IMR-90 (cell line): ENCODE data around the gene KNCN. TPM values are rescaled to one million over a fixed set of nuclear protein-coding genes. Genes with fewer than 3 reads are reported as not detected.

ENCODE experiments used
- ATAC-seq: fragments of 200-7000 bp; cut with Tn5 transposase; 2 replicates; pipeline ENCODE4 v1.9.1; 2020; ENCODE audit warnings: low read depth, mild to moderate bottlenecking, moderate library complexity
- BruUV-seq: library from RNA; stranded (reverse); fragments of 400-500 nt; replicated peaks from 2 replicates; lab custom pipeline; 2021; lab: Mats Ljungman, UMichigan
- CTCF ChIA-PET: fragments of 300-600 bp; formaldehyde crosslinking; extraction: SDS; loops from one replicate; lab custom pipeline; 2021; ENCODE audit warnings: antibody characterized with exemption; lab: Yijun Ruan, JAX
- POLR2A ChIA-PET: fragments of 300-600 bp; sonication (Branson Sonifier 250); formaldehyde crosslinking; loops from one replicate; lab custom pipeline; 2022; ENCODE audit warnings: antibody characterized with exemption; ENCODE audit not compliant: unreplicated experiment; lab: Charles Lee
- DNase-seq: peaks from one replicate; pipeline ENCODE4 v3.0.0; 2013
- H2AFZ ChIP-seq: replicated peaks from 2 replicates; pipeline ENCODE3; 2013; ENCODE audit warnings: low read length, mild to moderate bottlenecking; ENCODE audit not compliant: poor library complexity
- H2AK5ac ChIP-seq: 2 replicates; pipeline ENCODE4 v1.6.1; 2013; ENCODE audit warnings: low read depth, low read length, inconsistent platforms
- H2AK9ac ChIP-seq: replicated peaks from 2 replicates; pipeline ENCODE3; 2013; ENCODE audit warnings: mild to moderate bottlenecking, low read depth, low read length, moderate library complexity; ENCODE audit not compliant: poor library complexity
- H2BK120ac ChIP-seq: 2 replicates; pipeline ENCODE4 v1.6.1; 2013; ENCODE audit warnings: low read depth, low read length, inconsistent platforms
- H2BK15ac ChIP-seq: 3 replicates; pipeline ENCODE4 v1.6.1; 2013; ENCODE audit warnings: low read depth, low read length, inconsistent platforms
- H2BK20ac ChIP-seq: 2 replicates; pipeline ENCODE4 v1.6.1; 2013; ENCODE audit warnings: low read depth, mild to moderate bottlenecking, inconsistent platforms, low read length, moderate library complexity
- H2BK5ac ChIP-seq: 2 replicates; pipeline ENCODE4 v1.6.1; 2013; ENCODE audit warnings: mild to moderate bottlenecking, low read depth, low read length, inconsistent platforms; ENCODE audit not compliant: poor library complexity, severe bottlenecking
- H3K14ac ChIP-seq: replicated peaks from 2 replicates; pipeline ENCODE4 v1.6.1; 2013; ENCODE audit warnings: low read depth, low read length, inconsistent platforms
- H3K18ac ChIP-seq: 2 replicates; pipeline ENCODE4 v1.6.1; 2013; ENCODE audit warnings: low read depth, low read length, control low read depth
- H3K23ac ChIP-seq: 2 replicates; pipeline ENCODE4 v1.6.1; 2013; ENCODE audit warnings: low read depth, low read length, inconsistent platforms
- H3K27ac ChIP-seq: 2 replicates; pipeline ENCODE4 v1.5.1; 2013; ENCODE audit warnings: mild to moderate bottlenecking, control low read depth, low read length; ENCODE audit not compliant: insufficient read depth
- H3K27me3 ChIP-seq: 2 replicates; pipeline ENCODE4 v1.6.1; 2013; ENCODE audit warnings: low read length; ENCODE audit not compliant: control insufficient read depth, insufficient read depth
- H3K36me3 ChIP-seq: 2 replicates; pipeline ENCODE4 v1.6.1; 2013; ENCODE audit warnings: low read length, mixed read lengths; ENCODE audit not compliant: control insufficient read depth, insufficient read depth
- H3K4ac ChIP-seq: 2 replicates; pipeline ENCODE4 v1.6.1; 2013; ENCODE audit warnings: low read depth, low read length, inconsistent platforms
- H3K4me1 ChIP-seq: 2 replicates; pipeline ENCODE4 v1.6.1; 2013; ENCODE audit warnings: low read length, mixed read lengths; ENCODE audit not compliant: control insufficient read depth, insufficient read depth
- H3K4me2 ChIP-seq: 2 replicates; pipeline ENCODE4 v1.6.1; 2013; ENCODE audit warnings: low read depth, mild to moderate bottlenecking, control low read depth, low read length, moderate library complexity
- H3K4me3 ChIP-seq: 2 replicates; pipeline ENCODE4 v1.5.1; 2013; ENCODE audit warnings: low read depth, mild to moderate bottlenecking, control low read depth, low read length, moderate library complexity; ENCODE audit not compliant: insufficient read depth
- H3K56ac ChIP-seq: 2 replicates; pipeline ENCODE4 v1.6.1; 2013; ENCODE audit warnings: low read length, inconsistent platforms; ENCODE audit not compliant: insufficient read depth; ENCODE audit errors: extremely low read depth
- H3K79me1 ChIP-seq, 2 experiments: 2 replicates each; pipeline ENCODE4 v1.6.1; 2013; ENCODE audit warnings: low read length in 2 of 2, inconsistent platforms in 1 of 2, low read depth in 1 of 2
- H3K9ac ChIP-seq: 2 replicates; pipeline ENCODE4 v1.6.1; 2013; ENCODE audit warnings: low read depth, low read length, control low read depth
- H3K9me1 ChIP-seq: 2 replicates; pipeline ENCODE4 v1.6.1; 2013; ENCODE audit warnings: low read length, inconsistent platforms; ENCODE audit not compliant: insufficient read depth
- H3K9me3 ChIP-seq: 2 replicates; pipeline ENCODE4 v1.6.1; 2013; ENCODE audit warnings: low read length; ENCODE audit not compliant: control insufficient read depth, insufficient read depth
- H4K20me1 ChIP-seq: 2 replicates; pipeline ENCODE4 v1.6.1; 2013; ENCODE audit warnings: low read length, inconsistent platforms; ENCODE audit not compliant: insufficient read depth
- H4K5ac ChIP-seq: 2 replicates; pipeline ENCODE4 v1.6.1; 2013; ENCODE audit warnings: mild to moderate bottlenecking, low read depth, low read length, control low read depth
- H4K8ac ChIP-seq, 2 experiments: 2 replicates each; pipeline ENCODE4 v1.6.1; 2013; ENCODE audit warnings: low read depth in 2 of 2, low read length in 2 of 2, control low read depth in 1 of 2, inconsistent platforms in 1 of 2
- H4K91ac ChIP-seq: 2 replicates; pipeline ENCODE4 v1.6.1; 2013; ENCODE audit warnings: low read depth, low read length, inconsistent platforms; ENCODE audit not compliant: insufficient read depth
- CEBPB ChIP-seq: IDR thresholded peaks from 2 replicates; pipeline ENCODE4 v1.6.1; 2012; ENCODE audit warnings: low read depth, low read length, improper control_type of control experiment
- CHD1 ChIP-seq: IDR thresholded peaks from 2 replicates; pipeline ENCODE4 v1.6.1; 2012; ENCODE audit warnings: low read depth, low read length, improper control_type of control experiment
- ELK1 ChIP-seq: fragments of 150-350 bp; IDR thresholded peaks from 2 replicates; pipeline ENCODE4 v1.6.1; 2016; ENCODE audit warnings: low read depth, mild to moderate bottlenecking, low read length, moderate library complexity, borderline replicate concordance
- FOS ChIP-seq: fragments of 150-350 bp; IDR thresholded peaks from 2 replicates; pipeline ENCODE4 v1.6.1; 2016; ENCODE audit warnings: low read depth, low read length
- MAFK ChIP-seq: IDR thresholded peaks from 2 replicates; pipeline ENCODE4 v1.6.1; 2012; ENCODE audit warnings: low read depth, low read length, improper control_type of control experiment
- MAZ ChIP-seq: IDR thresholded peaks from 2 replicates; pipeline ENCODE4 v1.6.1; 2012; ENCODE audit warnings: low read depth, mild to moderate bottlenecking, low read length, improper control_type of control experiment, moderate library complexity, borderline replicate concordance
- MXI1 ChIP-seq: IDR thresholded peaks from 2 replicates; pipeline ENCODE4 v1.6.1; 2012; ENCODE audit warnings: low read depth, mild to moderate bottlenecking, low read length, moderate library complexity, borderline replicate concordance
- NFE2L2 ChIP-seq: fragments of 150-350 bp; IDR thresholded peaks from 2 replicates; pipeline ENCODE4 v1.6.1; 2016; ENCODE audit warnings: low read depth, mild to moderate bottlenecking, low read length
- POLR2A ChIP-seq: IDR thresholded peaks from 2 replicates; pipeline ENCODE4 v1.6.1; 2012; ENCODE audit warnings: mild to moderate bottlenecking, low read depth, low read length
- RAD21 ChIP-seq: IDR thresholded peaks from 2 replicates; pipeline ENCODE4 v1.6.1; 2012; ENCODE audit warnings: low read length, improper control_type of control experiment
- RCOR1 ChIP-seq: IDR thresholded peaks from 2 replicates; pipeline ENCODE4 v1.6.1; 2012; ENCODE audit warnings: mild to moderate bottlenecking, low read length, improper control_type of control experiment; ENCODE audit not compliant: insufficient replicate concordance
- RFX5 ChIP-seq: IDR thresholded peaks from 2 replicates; pipeline ENCODE4 v1.8.0; 2012; ENCODE audit warnings: low read depth, mild to moderate bottlenecking, low read length, moderate library complexity
- SMC3 ChIP-seq: fragments of 150-350 bp; IDR thresholded peaks from 2 replicates; pipeline ENCODE4 v1.6.1; 2016; ENCODE audit warnings: low read depth, mild to moderate bottlenecking, antibody characterized with exemption, low read length, moderate library complexity
- WGBS, 2 experiments: methylation state at CpG; one replicate each; pipeline versions ENCODE4 v1.1.5 to v1.1.7; 2013; ENCODE audit warnings: missing lambda C conversion rate in 2 of 2; ENCODE audit not compliant: insufficient read length in 1 of 2; ENCODE audit errors: extremely low coverage in 2 of 2; 5-methylcytosine and 5-hydroxymethylcytosine counted together
- dilution Hi-C: fragments of 300-500 bp; cut with HindIII; formaldehyde crosslinking; loops from one replicate; pipeline ENCODE4 v1.14.3; 2018; ENCODE audit warnings: low sequenced_read_pairs; ENCODE audit not compliant: unreplicated experiment
- in situ Hi-C: fragments of 300-500 bp; cut with MboI; formaldehyde crosslinking; loops from 3 replicates; pipeline ENCODE4 v1.14.3; 2019; ENCODE audit warnings: low sequenced_read_pairs, inconsistent platforms, mixed read lengths
- intact Hi-C: fragments of 100-400 bp; cut with micrococcal nuclease; formaldehyde crosslinking; loops from 2 replicates; pipeline ENCODE4 v1.10.0; 2022
- polyA plus RNA-seq, 3 experiments: library from polyadenylated mRNA; depleted of rRNA; stranded (reverse); fragments of >200 nt; gene quantifications; 2 replicates each; pipeline ENCODE4 v1.2.3, GENCODE V29; 2012; ENCODE audit warnings: low replicate concordance in 1 of 3
- total RNA-seq: library from RNA; depleted of rRNA; stranded (reverse); fragments of >200 nt; gene quantifications from 2 replicates; pipeline ENCODE4 v1.2.3, GENCODE V29; 2012
- TF ChIP-seq, protein P1 (sequence below): fragments of 150-350 bp; IDR thresholded peaks from 2 replicates; pipeline ENCODE4 v1.6.1; 2017; ENCODE audit warnings: mild to moderate bottlenecking, antibody characterized with exemption, low read length, low read depth

The KNCN gene
- total and polyA plus RNA-seq, 2 of the 4 experiments (the other 2 are of a cell fraction): not detected

DNA sequence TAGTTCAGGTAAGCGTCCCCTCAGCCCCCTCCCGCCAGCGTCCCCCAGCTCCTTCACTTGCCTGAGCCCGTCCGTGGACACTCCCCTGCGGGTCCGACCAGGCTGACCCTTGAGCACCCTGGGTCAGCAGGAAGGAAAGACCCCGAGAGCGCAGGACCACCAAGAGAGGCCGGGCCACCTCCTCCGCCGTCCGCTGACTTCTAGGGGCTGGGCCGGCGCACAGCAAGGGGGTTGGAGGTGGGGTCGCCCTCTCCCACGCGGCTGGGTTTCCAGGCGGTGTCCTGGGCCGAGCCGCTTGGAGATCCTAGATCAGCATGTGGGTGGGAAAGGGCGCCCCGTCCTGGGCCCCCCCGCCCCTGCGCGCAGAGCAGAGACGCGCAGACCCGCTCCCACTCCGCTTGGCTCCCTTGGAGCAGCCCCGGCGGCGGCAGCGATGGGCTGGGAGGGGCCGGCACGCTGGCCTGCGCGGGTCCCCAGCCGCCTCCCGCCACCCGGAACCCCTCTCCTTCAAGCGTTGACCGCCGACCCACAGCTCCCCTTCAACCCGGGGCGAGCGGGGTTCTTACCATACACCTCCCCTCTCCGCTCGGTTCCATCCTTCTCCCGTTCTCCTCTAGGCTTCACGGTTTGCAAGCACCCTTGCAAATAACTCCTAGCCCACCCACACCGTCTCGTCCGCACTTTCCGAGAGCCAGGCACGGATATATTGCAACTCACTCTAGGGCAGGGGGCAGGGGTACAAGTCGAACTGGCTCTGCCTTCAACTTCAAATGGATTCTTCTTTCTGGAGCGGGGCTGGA, 7.5 kb downstream of the KNCN start:
- DNase-seq: no peak
- no peak overlapping the region for H2BK120ac ChIP-seq
- ChIA-PET POLR2A (no interaction called here), CTCF (no interaction called here)
- H3K23ac ChIP-seq: no peak overlapping the region
- no peaks in the 10 kb centered on the region for H3K4me1 ChIP-seq
- no peak overlapping the region for H3K14ac ChIP-seq
- no peaks in the 10 kb centered on the region for H3K9me3 ChIP-seq
- no TSS peak for BruUV-seq
- H4K91ac ChIP-seq: no peak overlapping the region
- no peak overlapping the region for H3K4me2 ChIP-seq
- no peak overlapping the region for H2BK15ac ChIP-seq
- ATAC-seq: no peak
- no peak overlapping the region for H3K18ac ChIP-seq
- no peak overlapping the region for H4K8ac ChIP-seq
- no peak overlapping the region for H2BK20ac ChIP-seq
- H3K36me3 ChIP-seq: no peaks in the 10 kb centered on the region
- H3K27me3 ChIP-seq: peaks cover 66% of the 10 kb centered on the region
- H3K56ac ChIP-seq: no peak overlapping the region
- H2AFZ ChIP-seq: no peak overlapping the region
- no peak overlapping the region for H3K4ac ChIP-seq
- H2AK9ac ChIP-seq: no peak overlapping the region
- WGBS, 2 experiments: 2% methylated on average over 8 of the region's 58 CpGs; no CpG with 5 or more reads in 1 of the 2 experiments
- in situ Hi-C loops: no loop called here
- no peaks in the 10 kb centered on the region for H3K9me1 ChIP-seq
- H3K4me3 ChIP-seq: no peak overlapping the region
- dilution Hi-C loops: no loop called here
- H3K27ac ChIP-seq: no peak overlapping the region
- no peak overlapping the region for H2BK5ac ChIP-seq
- intact Hi-C loops: no loop called here
- H3K79me1 ChIP-seq: no peaks in the 10 kb centered on the region
- no peak overlapping the region for H4K5ac ChIP-seq
- TF ChIP-seq, protein P1, sequence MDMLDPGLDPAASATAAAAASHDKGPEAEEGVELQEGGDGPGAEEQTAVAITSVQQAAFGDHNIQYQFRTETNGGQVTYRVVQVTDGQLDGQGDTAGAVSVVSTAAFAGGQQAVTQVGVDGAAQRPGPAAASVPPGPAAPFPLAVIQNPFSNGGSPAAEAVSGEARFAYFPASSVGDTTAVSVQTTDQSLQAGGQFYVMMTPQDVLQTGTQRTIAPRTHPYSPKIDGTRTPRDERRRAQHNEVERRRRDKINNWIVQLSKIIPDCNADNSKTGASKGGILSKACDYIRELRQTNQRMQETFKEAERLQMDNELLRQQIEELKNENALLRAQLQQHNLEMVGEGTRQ: no peak
- TF ChIP-seq ELK1: no peak
- no peak for TF ChIP-seq FOS
- TF ChIP-seq MAZ: no peak
- no peak for TF ChIP-seq NFE2L2
- TF ChIP-seq RFX5: no peak
- TF ChIP-seq CHD1: no peak
- TF ChIP-seq RCOR1: no peak
- TF ChIP-seq RAD21: no peak
- TF ChIP-seq POLR2A: no peak
- no peak for TF ChIP-seq CEBPB
- TF ChIP-seq MAFK: no peak
- no peak for TF ChIP-seq MXI1
- no peak for TF ChIP-seq SMC3
- no peak overlapping the region for H2AK5ac ChIP-seq
- H3K9ac ChIP-seq: no peak overlapping the region
- no peaks in the 10 kb centered on the region for H4K20me1 ChIP-seq
